ENCODE results near the gene AMN1. TPM values are rescaled to one million over a fixed set of nuclear protein-coding genes. Genes with fewer than 3 reads are reported as not detected.

Gene AMN1
- total and polyA plus RNA-seq, 2 of the 13 experiments (the other 11 are each of a cell fraction or from before 2014, with no cell fraction given) = 7.5 to 26.5 TPM

DNA sequence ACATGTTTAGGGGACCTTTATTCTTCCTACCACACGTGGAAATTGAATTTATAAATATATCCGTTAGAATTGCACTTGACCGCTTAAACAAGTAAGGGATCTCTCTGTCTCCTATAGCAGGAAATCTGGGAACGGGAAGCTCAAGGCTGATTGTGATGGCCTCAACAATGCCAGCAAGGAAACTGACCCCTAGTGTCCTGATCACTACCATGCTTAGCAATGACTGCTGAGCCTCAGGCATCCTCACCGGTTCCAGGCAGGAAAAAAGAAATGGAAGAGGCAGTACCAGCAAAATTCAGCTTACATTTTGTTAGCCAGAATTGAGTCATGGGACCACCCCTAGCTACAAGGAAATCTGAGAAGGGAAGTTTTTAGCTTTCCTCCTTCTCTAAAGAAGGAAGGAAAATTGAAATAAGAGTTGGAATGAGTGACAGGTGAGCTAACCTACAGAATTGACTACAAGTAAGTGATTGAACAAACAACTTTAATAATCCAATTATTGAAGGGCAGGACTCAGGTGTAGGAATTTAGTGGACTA, 43.9 kb upstream of the AMN1 start:
- DNase-seq (ENCODE audit: low spot score) (peak; percentile 20), ATAC-seq (peak; percentile 67), FAIRE-seq (peak; percentile 55)
- H3K4me2 ChIP-seq (ENCODE audit: low read depth, low read length) = peak overlapping the region; percentile 68
- BruUV-seq (replicated peaks) = no TSS peak
- no peak overlapping the region for H2AFZ ChIP-seq (ENCODE audit: low read length)
- intact Hi-C loops (cut with micrococcal nuclease; ENCODE audit: unreplicated experiment) = loop anchor here (5.0 to 10.0 kb wide), 2 partner anchors 48 to 185 kb away; partner anchors contain the start of genes AMN1 and RESF1
- no peaks in the 10 kb centered on the region for H4K20me1 ChIP-seq (ENCODE audit: insufficient read depth, low read length)
- H3K79me2 ChIP-seq (ENCODE audit: insufficient read depth, low read length) = no peaks in the 10 kb centered on the region
- in situ Hi-C loops (cut with HindIII; ENCODE audit: extremely low pct_ligation_motif_present, low pct_unique_long_range_greater_than_20kb) = no loop called here
- ChIA-PET CTCF (ENCODE audit: low intra/inter-chr PET ratio, low total read pairs) (no interaction called here), POLR2A (interaction anchor here (0.7 to 2.3 kb wide), 8 partner anchors 10 to 186 kb away, joined by 3 to 21 read pairs (median 4); partner anchors contain the start of genes AMN1 and RESF1)
- H3K27me3 ChIP-seq (ENCODE audit: control insufficient read depth in 1 of 2, insufficient read depth in 2 of 2, low read length in 2 of 2) = no peaks in the 10 kb centered on the region
- H3K9me3 ChIP-seq (ENCODE audit: low read length) = no peaks in the 10 kb centered on the region
- peak overlapping the region; percentile 84 for H3K27ac ChIP-seq (ENCODE audit: extremely low read length, insufficient read depth, low read length)
- no peak overlapping the region for H3K9ac ChIP-seq (ENCODE audit: insufficient read depth, low read depth, low read length)
- WGBS (ENCODE audit: low lambda C conversion rate) = 42% methylated on average over 5 of the region's 5 CpGs
- H3K36me3 ChIP-seq (replicated peaks in 1 of 2; ENCODE audit: control insufficient read depth in 1 of 2, insufficient read depth in 2 of 2, low read length in 2 of 2) = no peaks in the 10 kb centered on the region
- H3K4me1 ChIP-seq (ENCODE audit: insufficient read depth, low read length) = peaks cover 35% of the 10 kb centered on the region
- peak overlapping the region in 1 of 3 experiments; percentile 22; a peak in 1 of 6 replicates for H3K4me3 ChIP-seq (replicated peaks in 1 of 3; ENCODE audit: insufficient read depth in 1 of 3, low read depth in 2 of 3, low read length in 3 of 3)
- TF ChIP-seq, protein P1, sequence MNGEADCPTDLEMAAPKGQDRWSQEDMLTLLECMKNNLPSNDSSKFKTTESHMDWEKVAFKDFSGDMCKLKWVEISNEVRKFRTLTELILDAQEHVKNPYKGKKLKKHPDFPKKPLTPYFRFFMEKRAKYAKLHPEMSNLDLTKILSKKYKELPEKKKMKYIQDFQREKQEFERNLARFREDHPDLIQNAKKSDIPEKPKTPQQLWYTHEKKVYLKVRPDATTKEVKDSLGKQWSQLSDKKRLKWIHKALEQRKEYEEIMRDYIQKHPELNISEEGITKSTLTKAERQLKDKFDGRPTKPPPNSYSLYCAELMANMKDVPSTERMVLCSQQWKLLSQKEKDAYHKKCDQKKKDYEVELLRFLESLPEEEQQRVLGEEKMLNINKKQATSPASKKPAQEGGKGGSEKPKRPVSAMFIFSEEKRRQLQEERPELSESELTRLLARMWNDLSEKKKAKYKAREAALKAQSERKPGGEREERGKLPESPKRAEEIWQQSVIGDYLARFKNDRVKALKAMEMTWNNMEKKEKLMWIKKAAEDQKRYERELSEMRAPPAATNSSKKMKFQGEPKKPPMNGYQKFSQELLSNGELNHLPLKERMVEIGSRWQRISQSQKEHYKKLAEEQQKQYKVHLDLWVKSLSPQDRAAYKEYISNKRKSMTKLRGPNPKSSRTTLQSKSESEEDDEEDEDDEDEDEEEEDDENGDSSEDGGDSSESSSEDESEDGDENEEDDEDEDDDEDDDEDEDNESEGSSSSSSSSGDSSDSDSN (CRISPR knock-in tag; IDR thresholded peaks at IDR 0.05) = no peak
- TF ChIP-seq RELA (CRISPR knock-in tag; IDR thresholded peaks at IDR 0.05) = no peak
- TF ChIP-seq ZNF816 (CRISPR knock-in tag; IDR thresholded peaks at IDR 0.05; ENCODE audit: borderline replicate concordance) = 0 out of 2 replicates have a peak, but pooled peaks have one; percentile 3
- TF ChIP-seq CBX2 (IDR thresholded peaks at IDR 0.05; ENCODE audit: low read depth, low read length) = no peak
- no peak for TF ChIP-seq CBX2 (CRISPR knock-in tag; IDR thresholded peaks at IDR 0.05; ENCODE audit: low read depth)
- TF ChIP-seq, protein P2, sequence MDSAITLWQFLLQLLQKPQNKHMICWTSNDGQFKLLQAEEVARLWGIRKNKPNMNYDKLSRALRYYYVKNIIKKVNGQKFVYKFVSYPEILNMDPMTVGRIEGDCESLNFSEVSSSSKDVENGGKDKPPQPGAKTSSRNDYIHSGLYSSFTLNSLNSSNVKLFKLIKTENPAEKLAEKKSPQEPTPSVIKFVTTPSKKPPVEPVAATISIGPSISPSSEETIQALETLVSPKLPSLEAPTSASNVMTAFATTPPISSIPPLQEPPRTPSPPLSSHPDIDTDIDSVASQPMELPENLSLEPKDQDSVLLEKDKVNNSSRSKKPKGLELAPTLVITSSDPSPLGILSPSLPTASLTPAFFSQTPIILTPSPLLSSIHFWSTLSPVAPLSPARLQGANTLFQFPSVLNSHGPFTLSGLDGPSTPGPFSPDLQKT (CRISPR knock-in tag; IDR thresholded peaks at IDR 0.05; ENCODE audit: borderline replicate concordance) = no peak
- TF ChIP-seq, protein P3, sequence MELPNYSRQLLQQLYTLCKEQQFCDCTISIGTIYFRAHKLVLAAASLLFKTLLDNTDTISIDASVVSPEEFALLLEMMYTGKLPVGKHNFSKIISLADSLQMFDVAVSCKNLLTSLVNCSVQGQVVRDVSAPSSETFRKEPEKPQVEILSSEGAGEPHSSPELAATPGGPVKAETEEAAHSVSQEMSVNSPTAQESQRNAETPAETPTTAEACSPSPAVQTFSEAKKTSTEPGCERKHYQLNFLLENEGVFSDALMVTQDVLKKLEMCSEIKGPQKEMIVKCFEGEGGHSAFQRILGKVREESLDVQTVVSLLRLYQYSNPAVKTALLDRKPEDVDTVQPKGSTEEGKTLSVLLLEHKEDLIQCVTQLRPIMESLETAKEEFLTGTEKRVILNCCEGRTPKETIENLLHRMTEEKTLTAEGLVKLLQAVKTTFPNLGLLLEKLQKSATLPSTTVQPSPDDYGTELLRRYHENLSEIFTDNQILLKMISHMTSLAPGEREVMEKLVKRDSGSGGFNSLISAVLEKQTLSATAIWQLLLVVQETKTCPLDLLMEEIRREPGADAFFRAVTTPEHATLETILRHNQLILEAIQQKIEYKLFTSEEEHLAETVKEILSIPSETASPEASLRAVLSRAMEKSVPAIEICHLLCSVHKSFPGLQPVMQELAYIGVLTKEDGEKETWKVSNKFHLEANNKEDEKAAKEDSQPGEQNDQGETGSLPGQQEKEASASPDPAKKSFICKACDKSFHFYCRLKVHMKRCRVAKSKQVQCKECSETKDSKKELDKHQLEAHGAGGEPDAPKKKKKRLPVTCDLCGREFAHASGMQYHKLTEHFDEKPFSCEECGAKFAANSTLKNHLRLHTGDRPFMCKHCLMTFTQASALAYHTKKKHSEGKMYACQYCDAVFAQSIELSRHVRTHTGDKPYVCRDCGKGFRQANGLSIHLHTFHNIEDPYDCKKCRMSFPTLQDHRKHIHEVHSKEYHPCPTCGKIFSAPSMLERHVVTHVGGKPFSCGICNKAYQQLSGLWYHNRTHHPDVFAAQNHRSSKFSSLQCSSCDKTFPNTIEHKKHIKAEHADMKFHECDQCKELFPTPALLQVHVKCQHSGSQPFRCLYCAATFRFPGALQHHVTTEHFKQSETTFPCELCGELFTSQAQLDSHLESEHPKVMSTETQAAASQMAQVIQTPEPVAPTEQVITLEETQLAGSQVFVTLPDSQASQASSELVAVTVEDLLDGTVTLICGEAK (IDR thresholded peaks at IDR 0.05) = no peak
- TF ChIP-seq, protein P3 (CRISPR knock-in tag; IDR thresholded peaks at IDR 0.05) = no peak
- no peak for TF ChIP-seq KLF13 (CRISPR knock-in tag; IDR thresholded peaks at IDR 0.05)
- no peak for TF ChIP-seq ZNF572 (CRISPR knock-in tag; IDR thresholded peaks at IDR 0.05)
- no peak for TF ChIP-seq KMT2B (CRISPR knock-in tag; IDR thresholded peaks at IDR 0.05)
- no peak for TF ChIP-seq PHB2 (IDR thresholded peaks at IDR 0.05; ENCODE audit: partially characterized antibody)
- TF ChIP-seq TEAD3 (CRISPR knock-in tag; optimal IDR thresholded peaks at IDR 0.05; ENCODE audit: borderline replicate concordance) = no peak

Measured in HepG2 (cell line).